ENCODE results near the gene CCDC14.

The CCDC14 gene

GRCh38 chr3:123881771-123882170 is 79.3 kb downstream of the CCDC14 start:
- CTCF ChIA-PET, result no interaction called here
- POLR2A ChIA-PET, result no interaction called here
- no peak for TF ChIP-seq CTCF (IDR thresholded peaks at IDR 0.05; ENCODE audit: control extremely low read depth, extremely low read depth, low read depth, missing control alignments)
- no peak for DNase-seq (ENCODE audit: extremely low spot score)

GRCh38 chr3:123880998-123881561 is 79.9 kb downstream of the CCDC14 start:
- ChIA-PET POLR2A (no interaction called here), CTCF (interaction anchor here (1.0 kb wide), 1 partner anchor 9 kb away, joined by 3 read pairs; no protein-coding TSS in a partner anchor)
- TF ChIP-seq CTCF (IDR thresholded peaks at IDR 0.05; ENCODE audit: control extremely low read depth, extremely low read depth, low read depth, missing control alignments), result peak; percentile 4
- DNase-seq (ENCODE audit: extremely low spot score), result no peak

- ChIA-PET POLR2A (no interaction called here), CTCF (interaction anchor here (1.5 kb wide), 2 partner anchors 8 to 9 kb away, joined by 4 to 5 read pairs; no protein-coding TSS in a partner anchor)
- DNase-seq (ENCODE audit: extremely low spot score), result no peak
- TF ChIP-seq CTCF (IDR thresholded peaks at IDR 0.05; ENCODE audit: control extremely low read depth, extremely low read depth, low read depth, missing control alignments), result no peak
Observed at GRCh38 chr3:123878807-123879206, 82.2 kb downstream of the CCDC14 start.

GRCh38 chr3:123877965-123878364 is 83.1 kb downstream of the CCDC14 start:
- TF ChIP-seq CTCF (IDR thresholded peaks at IDR 0.05; ENCODE audit: control extremely low read depth, extremely low read depth, low read depth, missing control alignments), result no peak
- ChIA-PET CTCF (interaction anchor here (1.5 kb wide), 1 partner anchor 9 kb away, joined by 5 read pairs; no protein-coding TSS in a partner anchor), POLR2A (no interaction called here)
- no peak for DNase-seq (ENCODE audit: extremely low spot score)

GRCh38 chr3:123877466-123877865 is 83.6 kb downstream of the CCDC14 start:
- DNase-seq (ENCODE audit: extremely low spot score), result no peak
- no peak for TF ChIP-seq CTCF (IDR thresholded peaks at IDR 0.05; ENCODE audit: control extremely low read depth, extremely low read depth, low read depth, missing control alignments)
- ChIA-PET POLR2A (no interaction called here), CTCF (interaction anchor here (1.5 kb wide), 1 partner anchor 9 kb away, joined by 5 read pairs; no protein-coding TSS in a partner anchor)

- no peak for TF ChIP-seq CTCF (IDR thresholded peaks at IDR 0.05; ENCODE audit: control extremely low read depth, extremely low read depth, low read depth, missing control alignments)
- ChIA-PET POLR2A (no interaction called here), CTCF (no interaction called here)
- DNase-seq (ENCODE audit: extremely low spot score), result no peak
Observed at GRCh38 chr3:123876858-123877257, 84.2 kb downstream of the CCDC14 start.

Measured in GM10248 (cell line).